ENCODE measurements around the gene GRAMD1C. TPM values are rescaled to one million over a fixed set of nuclear protein-coding genes. Genes with fewer than 3 reads are reported as not detected.
"Not testable (repeated sequence)": the region's sequence is repeated elsewhere in the genome, so short reads cannot be mapped to it uniquely, and the experiment has no call there.

GRAMD1C gene
- total RNA-seq, 2 experiments from 2014 or later, result 0.29 to 0.61 TPM

- ATAC-seq, result no peak
- peaks cover 6% of the 10 kb centered on the region for H3K9me3 Mint-ChIP-seq
- no peak overlapping the region for H3K27ac Mint-ChIP-seq
- CTCF ChIA-PET, result interaction anchor here (1.0 to 2.1 kb wide), 2 partner anchors 8 to 98 kb away, joined by 3 to 6 read pairs; no protein-coding TSS in a partner anchor
- no peak for TF ChIP-seq CTCF (IDR thresholded peaks at IDR 0.05)
- H3K4me1 Mint-ChIP-seq (ENCODE audit: low read depth), result peaks cover 17% of the 10 kb centered on the region
- no peak for DNase-seq
- intact Hi-C loops (cut with micrococcal nuclease), result loop anchor here (5.0 kb wide), 1 partner anchor 98 kb away; no protein-coding TSS in a partner anchor
- no peak overlapping the region for H3K4me3 Mint-ChIP-seq
- H3K36me3 Mint-ChIP-seq (ENCODE audit: low read depth), result no peaks in the 10 kb centered on the region
- no peaks in the 10 kb centered on the region for H3K27me3 Mint-ChIP-seq
- POLR2A ChIA-PET, result no interaction called here
These were observed 3.6 kb upstream of the GRAMD1C start for GRCh38 chr3:113834983-113835382.

- DNase-seq (no peak), ATAC-seq (no peak)
- ChIA-PET POLR2A (no interaction called here), CTCF (interaction anchor here (0.7 to 2.9 kb wide), 8 partner anchors 9 to 103 kb away, joined by 3 to 15 read pairs (median 3); no protein-coding TSS in a partner anchor)
- Mint-ChIP-seq H3K4me3 (peak overlapping the region; percentile 75), H3K4me1 (ENCODE audit: low read depth) (peaks cover 9% of the 10 kb centered on the region), H3K27ac (no peak overlapping the region), H3K36me3 (ENCODE audit: low read depth) (no peaks in the 10 kb centered on the region), H3K27me3 (no peaks in the 10 kb centered on the region), H3K9me3 (no peaks in the 10 kb centered on the region)
- intact Hi-C loops (cut with micrococcal nuclease), result loop anchor here (5.0 kb wide), 1 partner anchor 102 kb away; no protein-coding TSS in a partner anchor
- TF ChIP-seq CTCF (IDR thresholded peaks at IDR 0.05), result no peak
These were observed 963 bp downstream of the GRAMD1C start for GRCh38 chr3:113839551-113839950.

GRCh38 chr3:113844622-113845222 is 6.1 kb downstream of the GRAMD1C start:
- ChIA-PET CTCF (interaction anchor here (0.6 to 6.2 kb wide), 31 partner anchors 11 to 264 kb away, joined by 3 to 70 read pairs (median 4); partner anchors contain the start of genes ATP6V1A, NAA50 and USF3), POLR2A (interaction anchor here (0.6 to 1.7 kb wide), 3 partner anchors 20 to 285 kb away, joined by 3 to 4 read pairs (median 3); no protein-coding TSS in a partner anchor)
- no peak for DNase-seq
- H3K9me3 Mint-ChIP-seq, result no peaks in the 10 kb centered on the region
- no peak overlapping the region for H3K27ac Mint-ChIP-seq
- intact Hi-C loops (cut with micrococcal nuclease), result no loop called here
- H3K4me1 Mint-ChIP-seq (ENCODE audit: low read depth), result no peaks in the 10 kb centered on the region
- H3K4me3 Mint-ChIP-seq, result no peak overlapping the region
- H3K36me3 Mint-ChIP-seq (ENCODE audit: low read depth), result no peaks in the 10 kb centered on the region
- ATAC-seq, result peak; percentile 34
- TF ChIP-seq CTCF (IDR thresholded peaks at IDR 0.05), result peak; percentile 63
- H3K27me3 Mint-ChIP-seq, result no peaks in the 10 kb centered on the region

GRCh38 chr3:113847247-113847646 is 8.7 kb downstream of the GRAMD1C start:
- TF ChIP-seq CTCF (IDR thresholded peaks at IDR 0.05), result no peak
- POLR2A ChIA-PET, result no interaction called here
- Mint-ChIP-seq H3K4me3 (no peak overlapping the region), H3K27ac (no peak overlapping the region), H3K4me1 (ENCODE audit: low read depth) (no peaks in the 10 kb centered on the region), H3K36me3 (ENCODE audit: low read depth) (no peaks in the 10 kb centered on the region), H3K27me3 (no peaks in the 10 kb centered on the region), H3K9me3 (no peaks in the 10 kb centered on the region)
- ATAC-seq, result no peak
- CTCF ChIA-PET, result interaction anchor here (6.2 kb wide), 1 partner anchor 64 kb away, joined by 70 read pairs; no protein-coding TSS in a partner anchor
- intact Hi-C loops (cut with micrococcal nuclease), result no loop called here
- no peak for DNase-seq

- H3K27ac Mint-ChIP-seq, result no peak overlapping the region
- intact Hi-C loops (cut with micrococcal nuclease), result no loop called here
- no peaks in the 10 kb centered on the region for H3K9me3 Mint-ChIP-seq
- DNase-seq, result no peak
- ATAC-seq, result no peak
- H3K4me1 Mint-ChIP-seq (ENCODE audit: low read depth), result no peaks in the 10 kb centered on the region
- no peak for TF ChIP-seq CTCF (IDR thresholded peaks at IDR 0.05)
- no peak overlapping the region for H3K4me3 Mint-ChIP-seq
- H3K27me3 Mint-ChIP-seq, result no peaks in the 10 kb centered on the region
- CTCF ChIA-PET, result no interaction called here
- no peaks in the 10 kb centered on the region for H3K36me3 Mint-ChIP-seq (ENCODE audit: low read depth)
- POLR2A ChIA-PET, result no interaction called here
These were observed 9.3 kb downstream of the GRAMD1C start for GRCh38 chr3:113847664-113848461.

GRCh38 chr3:113849071-113849470 is 10.5 kb downstream of the GRAMD1C start:
- H3K4me3 Mint-ChIP-seq; CTCF ChIA-PET; H3K9me3 Mint-ChIP-seq; ATAC-seq; H3K36me3 Mint-ChIP-seq (ENCODE audit: low read depth); H3K27me3 Mint-ChIP-seq; H3K27ac Mint-ChIP-seq; H3K4me1 Mint-ChIP-seq (ENCODE audit: low read depth); POLR2A ChIA-PET; DNase-seq; intact Hi-C loops (cut with micrococcal nuclease): not testable (repeated sequence)

GRCh38 chr3:113849841-113850240 is 11.3 kb downstream of the GRAMD1C start:
- H3K4me1 Mint-ChIP-seq (ENCODE audit: low read depth); H3K9me3 Mint-ChIP-seq; H3K27me3 Mint-ChIP-seq; H3K4me3 Mint-ChIP-seq; H3K36me3 Mint-ChIP-seq (ENCODE audit: low read depth); ATAC-seq; CTCF ChIA-PET; POLR2A ChIA-PET; intact Hi-C loops (cut with micrococcal nuclease); H3K27ac Mint-ChIP-seq; DNase-seq: not testable (repeated sequence)
